GM08714 (cell line): ENCODE measurements around the gene SETBP1.

Source experiments
- H3K4me3 ChIP-seq: fragments of 200-500 bp; sonication (Bioruptor generic); 2 replicates; pipeline ENCODE4 v1.5.1; 2014; ENCODE audit warnings: mild to moderate bottlenecking, low read length, inconsistent platforms
- ZNF274 ChIP-seq: IDR thresholded peaks from 2 replicates; pipeline ENCODE4 v1.6.1; 2012; ENCODE audit warnings: mild to moderate bottlenecking, low read depth, low read length

Gene SETBP1

GRCh38 chr18:44740000-44740399, 59.3 kb downstream of the SETBP1 start:
- no peak for TF ChIP-seq ZNF274
- H3K4me3 ChIP-seq: no peak overlapping the region

GRCh38 chr18:44741085-44741484, 60.4 kb downstream of the SETBP1 start:
- no peak for TF ChIP-seq ZNF274
- H3K4me3 ChIP-seq: no peak overlapping the region

GRCh38 chr18:44741511-44741910, 60.8 kb downstream of the SETBP1 start:
- no peak overlapping the region for H3K4me3 ChIP-seq

DNA sequence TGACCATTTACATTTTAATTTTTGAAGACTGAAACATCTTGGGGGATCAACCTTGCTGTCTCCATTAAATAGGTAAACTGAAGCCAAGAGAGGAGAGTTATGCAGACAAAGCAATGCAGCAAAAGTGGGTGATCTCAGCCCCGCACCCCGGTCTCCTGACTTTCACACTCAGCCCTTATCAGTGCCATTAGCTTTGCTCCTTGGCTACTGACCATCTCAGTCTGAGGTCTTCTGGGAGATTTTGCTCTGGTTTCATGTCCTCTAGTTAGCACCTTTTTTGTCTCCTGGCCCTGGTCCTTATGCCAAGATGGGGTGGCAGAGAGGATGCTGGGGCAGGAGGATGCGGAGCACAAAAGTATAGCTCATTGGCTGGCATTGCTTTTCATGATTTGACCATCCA, 61.4 kb downstream of the SETBP1 start:
- no peak overlapping the region for H3K4me3 ChIP-seq
- TF ChIP-seq ZNF274: no peak

More at GRCh38 chr18:44741511-44741910, 60.8 kb downstream of the SETBP1 start:
- no peak for TF ChIP-seq ZNF274

DNA sequence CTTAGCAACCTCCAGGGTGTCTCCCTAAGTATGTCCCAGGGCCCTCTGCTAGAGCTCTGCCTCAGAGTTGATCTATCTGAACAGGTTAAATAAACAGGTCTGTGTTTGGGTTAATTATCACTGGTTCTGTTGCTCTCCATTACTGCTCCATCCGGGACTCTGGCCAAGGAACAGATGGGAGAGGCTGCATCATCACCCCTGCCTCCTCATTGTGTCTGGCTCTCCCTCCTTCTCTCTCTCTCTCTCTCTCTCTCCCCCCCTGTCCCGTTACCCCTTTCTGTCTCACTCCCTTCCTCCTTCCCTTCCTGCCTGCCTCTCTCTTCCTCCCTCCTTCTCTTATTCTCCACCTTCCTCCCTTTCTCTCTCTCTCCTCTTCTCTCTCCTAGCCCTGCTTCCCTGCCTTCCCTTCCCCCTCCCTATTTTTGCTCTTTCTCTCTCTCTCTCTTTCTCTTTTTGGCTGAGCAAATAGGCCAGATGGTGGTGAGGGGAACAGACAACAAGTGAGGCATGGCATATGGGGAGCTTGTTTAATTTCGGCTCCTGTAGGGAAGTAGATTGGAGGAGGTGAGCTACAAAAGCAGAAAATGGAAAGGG, 62.1 kb downstream of the SETBP1 start:
- no peak overlapping the region for H3K4me3 ChIP-seq
- no peak for TF ChIP-seq ZNF274

GRCh38 chr18:44743631-44744030, 62.9 kb downstream of the SETBP1 start:
- no peak overlapping the region for H3K4me3 ChIP-seq
- TF ChIP-seq ZNF274: no peak

- no peak overlapping the region for H3K4me3 ChIP-seq
These were observed 63.8 kb downstream of the SETBP1 start for GRCh38 chr18:44744161-44745121.

GRCh38 chr18:44747157-44747556, 66.5 kb downstream of the SETBP1 start:
- TF ChIP-seq ZNF274: no peak
- no peak overlapping the region for H3K4me3 ChIP-seq

More at GRCh38 chr18:44744161-44745121, 63.8 kb downstream of the SETBP1 start:
- TF ChIP-seq ZNF274: no peak

GRCh38 chr18:44748582-44748981, 67.9 kb downstream of the SETBP1 start:
- H3K4me3 ChIP-seq: no peak overlapping the region
- TF ChIP-seq ZNF274: no peak

GRCh38 chr18:44750774-44751173, 70.1 kb downstream of the SETBP1 start:
- TF ChIP-seq ZNF274: no peak
- H3K4me3 ChIP-seq: no peak overlapping the region

- H3K4me3 ChIP-seq: no peak overlapping the region
- no peak for TF ChIP-seq ZNF274
These were observed 73.9 kb downstream of the SETBP1 start for GRCh38 chr18:44754567-44754966.

GRCh38 chr18:44758861-44759631, 78.4 kb downstream of the SETBP1 start:
- H3K4me3 ChIP-seq: peak overlapping the region; percentile 31; the same call in 1 of the 2 replicates
- TF ChIP-seq ZNF274: no peak

GRCh38 chr18:44759925-44760342, 79.2 kb downstream of the SETBP1 start:
- no peak for TF ChIP-seq ZNF274
- H3K4me3 ChIP-seq: no peak overlapping the region

DNA sequence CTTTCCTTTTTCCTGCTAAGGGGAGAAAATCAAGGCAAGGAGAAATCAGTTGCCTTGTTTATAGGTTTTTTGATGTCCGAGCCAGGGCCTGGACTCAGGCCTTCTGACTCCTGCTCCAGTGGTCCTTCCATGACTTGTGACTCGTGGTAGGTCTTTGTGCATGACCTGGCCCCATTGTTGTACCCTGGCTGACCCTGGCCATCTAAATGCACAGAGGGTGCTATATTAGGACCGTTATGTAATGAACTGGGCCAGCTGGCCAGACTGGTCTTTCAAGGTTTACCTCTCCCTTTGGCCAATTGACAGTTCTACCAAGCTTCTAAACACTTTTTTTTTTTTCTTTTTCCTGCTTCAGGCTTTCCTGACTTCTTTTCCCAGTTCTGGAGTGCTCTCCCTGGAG, 81.1 kb downstream of the SETBP1 start:
- H3K4me3 ChIP-seq: no peak overlapping the region
- no peak for TF ChIP-seq ZNF274
